HG03139 (cell line): Measurements from ENCODE around the gene CROCC2.

ENCODE experiments used
- ATAC-seq: cut with Tn5 transposase; IDR thresholded peaks from one replicate; pipeline ENCODE4 v1.9.1; 2021; ENCODE audit not compliant: unreplicated experiment

The CROCC2 gene

GRCh38 chr2:241031436-241032165 is 125.5 kb downstream of the CROCC2 start:
- no peak for ATAC-seq

- no peak for ATAC-seq
These were observed 127.3 kb downstream of the CROCC2 start for GRCh38 chr2:241033336-241033987.

- ATAC-seq = no peak
These were observed 127.9 kb downstream of the CROCC2 start for GRCh38 chr2:241033994-241034393.

GRCh38 chr2:241034490-241035141 is 128.5 kb downstream of the CROCC2 start:
- no peak for ATAC-seq

- ATAC-seq = no peak
These were observed 129.1 kb downstream of the CROCC2 start for GRCh38 chr2:241035142-241035817.

- ATAC-seq = no peak
These were observed 129.8 kb downstream of the CROCC2 start for GRCh38 chr2:241035818-241036396.

- peak; percentile 77 for ATAC-seq
These were observed 130.3 kb downstream of the CROCC2 start for GRCh38 chr2:241036397-241036963.

GRCh38 chr2:241036964-241037421 is 130.9 kb downstream of the CROCC2 start:
- no peak for ATAC-seq

- ATAC-seq = no peak
These were observed 131.4 kb downstream of the CROCC2 start for GRCh38 chr2:241037498-241037897.

GRCh38 chr2:241038374-241039180 is 132.4 kb downstream of the CROCC2 start:
- ATAC-seq = no peak

- no peak for ATAC-seq
These were observed 133.3 kb downstream of the CROCC2 start for GRCh38 chr2:241039416-241039815.

- no peak for ATAC-seq
These were observed 134.1 kb downstream of the CROCC2 start for GRCh38 chr2:241040081-241040803.

- no peak for ATAC-seq
These were observed 135.5 kb downstream of the CROCC2 start for GRCh38 chr2:241041589-241042158.
